NCI-H2107 treated with DMSO at 0.1 percent for 48 hours (cell line): Measurements from ENCODE around the gene RHOT1.
"Not testable (repeated sequence)": the region's sequence is repeated elsewhere in the genome, so short reads cannot be mapped to it uniquely, and the experiment has no call there.

Experiments
- DNase-seq: peaks from one replicate; lab custom pipeline; 2025; ENCODE audit not compliant: unreplicated experiment; lab: John Stamatoyannopoulos, UW

The RHOT1 gene

GRCh38 chr17:32158870-32159585, 16.7 kb downstream of the RHOT1 start:
- DNase-seq, result no peak

- no peak for DNase-seq
Observed at GRCh38 chr17:32159586-32160438, 17.5 kb downstream of the RHOT1 start.

GRCh38 chr17:32160526-32160925, 18.2 kb downstream of the RHOT1 start:
- no peak for DNase-seq

- no peak for DNase-seq
Observed at GRCh38 chr17:32161029-32161428, 18.7 kb downstream of the RHOT1 start.

GRCh38 chr17:32161506-32162365, 19.4 kb downstream of the RHOT1 start:
- no peak for DNase-seq

- no peak for DNase-seq
Observed at GRCh38 chr17:32174889-32175288, 32.6 kb downstream of the RHOT1 start.

- not testable (repeated sequence) for DNase-seq
Observed at GRCh38 chr17:32178679-32179078, 36.4 kb downstream of the RHOT1 start.

GRCh38 chr17:32179103-32179502, 36.8 kb downstream of the RHOT1 start:
- DNase-seq, result not testable (repeated sequence)

GRCh38 chr17:32179526-32179925, 37.2 kb downstream of the RHOT1 start:
- DNase-seq, result not testable (repeated sequence)

- DNase-seq, result not testable (repeated sequence)
Observed at GRCh38 chr17:32180262-32180661, 38.0 kb downstream of the RHOT1 start.

GRCh38 chr17:32185875-32186274, 43.6 kb downstream of the RHOT1 start:
- DNase-seq, result no peak

GRCh38 chr17:32187271-32187670, 45.0 kb downstream of the RHOT1 start:
- no peak for DNase-seq

GRCh38 chr17:32189343-32189742, 47.0 kb downstream of the RHOT1 start:
- no peak for DNase-seq

GRCh38 chr17:32191306-32191705, 49.0 kb downstream of the RHOT1 start:
- DNase-seq, result no peak

GRCh38 chr17:32192379-32192778, 50.1 kb downstream of the RHOT1 start:
- DNase-seq, result no peak

GRCh38 chr17:32197987-32198386, 55.7 kb downstream of the RHOT1 start:
- no peak for DNase-seq

- no peak for DNase-seq
Observed at GRCh38 chr17:32206861-32207260, 64.6 kb downstream of the RHOT1 start.

- DNase-seq, result no peak
Observed at GRCh38 chr17:32208436-32208835, 66.1 kb downstream of the RHOT1 start.

- DNase-seq, result no peak
Observed at GRCh38 chr17:32209608-32210007, 67.3 kb downstream of the RHOT1 start.

GRCh38 chr17:32211671-32212070, 69.4 kb downstream of the RHOT1 start:
- no peak for DNase-seq

- DNase-seq, result no peak
Observed at GRCh38 chr17:32215696-32216095, 73.4 kb downstream of the RHOT1 start.
